DND-41 (cell line): ENCODE measurements around the gene CCDC183.

ENCODE experiments used
- ATAC-seq: fragments of 200-7000 bp; cut with Tn5 transposase; 3 replicates; pipeline ENCODE4 v1.9.1; 2021; ENCODE audit warnings: low read depth; ENCODE audit not compliant: insufficient read depth
- DNase-seq: peaks from one replicate; pipeline ENCODE4 v3.0.0-alpha.2; 2020
- H2AFZ ChIP-seq: 2 replicates; pipeline ENCODE4 v1.6.0; 2012; ENCODE audit warnings: low read depth, low read length
- H3K27ac ChIP-seq: 2 replicates; pipeline ENCODE4 v1.5.1; 2012; ENCODE audit warnings: low read length, inconsistent platforms
- H3K27me3 ChIP-seq: fragments of 200-600 bp; sonication (generic); 2 replicates; pipeline ENCODE4 v1.6.0; 2012; ENCODE audit warnings: low read length, mild to moderate bottlenecking, inconsistent platforms; ENCODE audit not compliant: insufficient read depth, poor library complexity
- H3K36me3 ChIP-seq: 2 replicates; pipeline ENCODE4 v1.5.1; 2012; ENCODE audit warnings: low read length, inconsistent platforms; ENCODE audit not compliant: insufficient read depth
- H3K4me1 ChIP-seq: 2 replicates; pipeline ENCODE4 v1.5.1; 2012; ENCODE audit warnings: mild to moderate bottlenecking, low read length; ENCODE audit not compliant: insufficient read depth
- H3K4me2 ChIP-seq: 2 replicates; pipeline ENCODE4 v1.6.0; 2012; ENCODE audit warnings: mild to moderate bottlenecking, moderate library complexity, low read length, inconsistent platforms; ENCODE audit not compliant: insufficient read depth
- H3K4me3 ChIP-seq, 2 experiments: fragments of 200-600 bp in 1 of 2; shearing (Covaris generic) in 1 of 2; 2 replicates each; pipeline ENCODE4 v1.5.1; 2012 to 2016; ENCODE audit warnings: inconsistent platforms in 2 of 2, low read length in 2 of 2, mild to moderate bottlenecking in 2 of 2, low read depth in 1 of 2, moderate library complexity in 1 of 2
- H3K79me2 ChIP-seq: 2 replicates; pipeline ENCODE4 v1.6.0; 2012; ENCODE audit warnings: low read length, inconsistent platforms; ENCODE audit not compliant: insufficient read depth
- H3K9ac ChIP-seq: 2 replicates; pipeline ENCODE4 v1.6.0; 2012; ENCODE audit warnings: low read depth, mild to moderate bottlenecking, inconsistent platforms, low read length, moderate library complexity
- H3K9me3 ChIP-seq: 2 replicates; pipeline ENCODE4 v1.5.1; 2012; ENCODE audit warnings: low read length, moderate library complexity, mild to moderate bottlenecking, inconsistent platforms; ENCODE audit not compliant: insufficient read depth, severe bottlenecking
- H4K20me1 ChIP-seq: 2 replicates; pipeline ENCODE4 v1.6.0; 2012; ENCODE audit warnings: low read length; ENCODE audit not compliant: insufficient read depth
- EZH2 ChIP-seq: IDR thresholded peaks from 3 replicates; pipeline ENCODE4 v1.6.1; 2012; ENCODE audit warnings: borderline replicate concordance, low read depth, mild to moderate bottlenecking, moderate library complexity, low read length, inconsistent platforms; ENCODE audit not compliant: severe bottlenecking
- TF ChIP-seq, protein P1 (sequence below): IDR thresholded peaks from 2 replicates; pipeline ENCODE4 v1.5.1; 2012; ENCODE audit warnings: borderline replicate concordance, low read length, moderate library complexity, mild to moderate bottlenecking; ENCODE audit not compliant: poor library complexity, severe bottlenecking; ENCODE audit errors: extremely low read depth

The CCDC183 gene

DNA sequence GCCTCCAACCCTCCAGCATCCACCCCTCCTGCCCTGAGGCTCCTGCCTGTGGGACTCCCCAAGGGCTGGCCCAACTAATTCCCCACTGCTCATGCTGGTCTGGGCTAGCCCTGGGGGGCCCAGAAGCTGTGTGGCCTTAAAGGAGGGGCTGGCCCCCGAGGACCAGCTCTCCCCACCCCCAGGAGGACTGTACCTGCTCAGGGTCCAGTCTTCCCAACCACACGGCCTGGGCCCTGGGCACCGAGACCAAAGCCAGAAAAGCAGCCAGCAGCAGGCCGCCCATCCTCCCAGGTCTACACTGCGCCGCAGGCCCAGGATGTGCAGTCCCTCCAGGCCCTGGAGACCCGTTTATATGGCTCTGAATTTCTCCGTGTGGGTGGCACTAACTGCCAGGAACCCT lies 47.9 kb upstream of the CCDC183 start, which contains the start of gene LCN6:
TSS of gene LCN6 (minus strand) at position 325 of the 400 bp plus-strand sequence. CDS start at position 283, 42 bp downstream.
- TF ChIP-seq EZH2, result no peak
- TF ChIP-seq, protein P1, sequence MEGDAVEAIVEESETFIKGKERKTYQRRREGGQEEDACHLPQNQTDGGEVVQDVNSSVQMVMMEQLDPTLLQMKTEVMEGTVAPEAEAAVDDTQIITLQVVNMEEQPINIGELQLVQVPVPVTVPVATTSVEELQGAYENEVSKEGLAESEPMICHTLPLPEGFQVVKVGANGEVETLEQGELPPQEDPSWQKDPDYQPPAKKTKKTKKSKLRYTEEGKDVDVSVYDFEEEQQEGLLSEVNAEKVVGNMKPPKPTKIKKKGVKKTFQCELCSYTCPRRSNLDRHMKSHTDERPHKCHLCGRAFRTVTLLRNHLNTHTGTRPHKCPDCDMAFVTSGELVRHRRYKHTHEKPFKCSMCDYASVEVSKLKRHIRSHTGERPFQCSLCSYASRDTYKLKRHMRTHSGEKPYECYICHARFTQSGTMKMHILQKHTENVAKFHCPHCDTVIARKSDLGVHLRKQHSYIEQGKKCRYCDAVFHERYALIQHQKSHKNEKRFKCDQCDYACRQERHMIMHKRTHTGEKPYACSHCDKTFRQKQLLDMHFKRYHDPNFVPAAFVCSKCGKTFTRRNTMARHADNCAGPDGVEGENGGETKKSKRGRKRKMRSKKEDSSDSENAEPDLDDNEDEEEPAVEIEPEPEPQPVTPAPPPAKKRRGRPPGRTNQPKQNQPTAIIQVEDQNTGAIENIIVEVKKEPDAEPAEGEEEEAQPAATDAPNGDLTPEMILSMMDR, result no peak
- Histone ChIP-seq H2AFZ (no peak within 1 kb of the TSS), H3K36me3 (no peaks in the 10 kb centered on the region), H4K20me1 (no peaks in the 10 kb centered on the region), H3K4me3 (no peak within 1 kb of the TSS), H3K9ac (no peak within 1 kb of the TSS), H3K27me3 (no peaks in the 10 kb centered on the region), H3K9me3 (no peaks in the 10 kb centered on the region), H3K27ac (no peak within 1 kb of the TSS), H3K4me2 (no peak within 1 kb of the TSS), H3K79me2 (no peaks in the 10 kb centered on the region), H3K4me1 (no peaks in the 10 kb centered on the region)
- ATAC-seq, result no peak
- DNase-seq, result no peak

GRCh38 chr9:136748666-136749611 lies 47.2 kb upstream of the CCDC183 start:
- Histone ChIP-seq H3K27me3 (no peaks in the 10 kb centered on the region), H3K9ac (no peak overlapping the region)
- DNase-seq, result no peak

GRCh38 chr9:136750526-136750925 lies 45.6 kb upstream of the CCDC183 start:
- Histone ChIP-seq H3K4me2 (no peak overlapping the region), H3K9ac (no peak overlapping the region), H4K20me1 (no peaks in the 10 kb centered on the region), H3K4me1 (no peaks in the 10 kb centered on the region), H3K79me2 (no peaks in the 10 kb centered on the region), H3K4me3 (no peak overlapping the region), H3K27me3 (no peaks in the 10 kb centered on the region), H3K36me3 (no peaks in the 10 kb centered on the region), H2AFZ (no peak overlapping the region), H3K27ac (no peak overlapping the region), H3K9me3 (no peaks in the 10 kb centered on the region)
- no peak for ATAC-seq
- TF ChIP-seq, protein P1, result no peak
- no peak for TF ChIP-seq EZH2
- no peak for DNase-seq

More at GRCh38 chr9:136748666-136749611, 47.2 kb upstream of the CCDC183 start:
- no peaks in the 10 kb centered on the region for H3K79me2 ChIP-seq
- no peak overlapping the region for H3K27ac ChIP-seq
- H3K9me3 ChIP-seq, result no peaks in the 10 kb centered on the region
- H3K4me2 ChIP-seq, result no peak overlapping the region
- ATAC-seq, result no peak
- H2AFZ ChIP-seq, result no peak overlapping the region
- H4K20me1 ChIP-seq, result no peaks in the 10 kb centered on the region
- no peaks in the 10 kb centered on the region for H3K4me1 ChIP-seq
- H3K36me3 ChIP-seq, result no peaks in the 10 kb centered on the region
- no peak for TF ChIP-seq EZH2
- TF ChIP-seq, protein P1, result no peak
- no peak overlapping the region for H3K4me3 ChIP-seq
